HFF-Myc (cell line): Measurements from ENCODE around the gene WDR91.

Experiments
- DNase-seq: peaks from one replicate; pipeline ENCODE4 v3.0.0-alpha.2; 2011; ENCODE audit warnings: low read depth; ENCODE audit errors: extremely low read depth
- H3K4me3 ChIP-seq: replicated peaks from 2 replicates; pipeline ENCODE4 v1.5.1; 2011; ENCODE audit warnings: low read depth, mild to moderate bottlenecking, control low read depth, low read length
- TF ChIP-seq, protein P1 (sequence below): IDR thresholded peaks from 2 replicates; pipeline ENCODE4 v1.5.1; 2012; ENCODE audit warnings: mild to moderate bottlenecking, low read depth, low read length, control low read depth; ENCODE audit errors: missing control alignments

The WDR91 gene

DNA sequence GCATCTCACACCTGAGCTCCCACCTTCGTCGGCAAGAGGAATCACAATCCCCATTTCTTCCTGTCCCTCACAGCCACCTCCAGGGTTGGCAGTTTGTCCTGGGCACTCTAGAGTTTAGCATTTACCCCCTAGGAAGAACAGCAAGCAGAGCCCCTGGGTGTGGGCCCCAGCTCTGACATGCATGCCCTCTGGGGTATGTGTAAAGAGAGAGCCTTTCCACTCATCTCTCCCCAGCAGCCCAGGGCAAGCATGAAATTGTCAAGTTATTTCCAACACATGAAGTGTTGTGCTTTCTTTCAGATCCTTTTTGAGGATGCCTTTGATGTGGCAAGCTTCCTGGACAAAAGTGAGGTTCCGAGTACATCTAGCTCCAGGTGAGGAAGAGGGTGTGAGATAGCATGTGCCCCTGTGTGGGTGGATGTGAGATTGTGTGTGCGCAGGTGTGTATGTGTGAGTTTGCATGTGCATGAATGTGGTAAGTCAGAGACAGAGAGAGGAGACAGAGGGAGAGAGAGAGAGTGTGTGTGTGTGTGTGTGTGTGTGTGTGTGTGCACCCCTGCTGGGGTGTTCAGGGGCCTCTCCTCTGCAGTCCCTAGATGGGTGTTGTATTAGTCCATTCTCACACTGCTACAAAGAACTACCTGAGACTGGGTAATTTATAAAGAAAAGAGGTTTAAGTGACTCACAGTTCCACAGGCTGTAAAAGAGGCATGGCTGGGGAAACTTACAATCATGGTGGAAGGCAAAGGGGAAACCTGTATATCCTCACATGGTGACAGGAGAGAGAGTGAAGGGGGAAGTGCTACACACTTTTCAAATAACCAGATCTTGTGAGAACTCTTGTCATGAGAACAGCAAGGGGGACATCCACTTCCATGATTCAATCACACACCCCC is 40.4 kb upstream of the WDR91 start:
- TF ChIP-seq, protein P1, sequence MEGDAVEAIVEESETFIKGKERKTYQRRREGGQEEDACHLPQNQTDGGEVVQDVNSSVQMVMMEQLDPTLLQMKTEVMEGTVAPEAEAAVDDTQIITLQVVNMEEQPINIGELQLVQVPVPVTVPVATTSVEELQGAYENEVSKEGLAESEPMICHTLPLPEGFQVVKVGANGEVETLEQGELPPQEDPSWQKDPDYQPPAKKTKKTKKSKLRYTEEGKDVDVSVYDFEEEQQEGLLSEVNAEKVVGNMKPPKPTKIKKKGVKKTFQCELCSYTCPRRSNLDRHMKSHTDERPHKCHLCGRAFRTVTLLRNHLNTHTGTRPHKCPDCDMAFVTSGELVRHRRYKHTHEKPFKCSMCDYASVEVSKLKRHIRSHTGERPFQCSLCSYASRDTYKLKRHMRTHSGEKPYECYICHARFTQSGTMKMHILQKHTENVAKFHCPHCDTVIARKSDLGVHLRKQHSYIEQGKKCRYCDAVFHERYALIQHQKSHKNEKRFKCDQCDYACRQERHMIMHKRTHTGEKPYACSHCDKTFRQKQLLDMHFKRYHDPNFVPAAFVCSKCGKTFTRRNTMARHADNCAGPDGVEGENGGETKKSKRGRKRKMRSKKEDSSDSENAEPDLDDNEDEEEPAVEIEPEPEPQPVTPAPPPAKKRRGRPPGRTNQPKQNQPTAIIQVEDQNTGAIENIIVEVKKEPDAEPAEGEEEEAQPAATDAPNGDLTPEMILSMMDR = no peak
- DNase-seq = no peak
- H3K4me3 ChIP-seq = no peak overlapping the region

DNA sequence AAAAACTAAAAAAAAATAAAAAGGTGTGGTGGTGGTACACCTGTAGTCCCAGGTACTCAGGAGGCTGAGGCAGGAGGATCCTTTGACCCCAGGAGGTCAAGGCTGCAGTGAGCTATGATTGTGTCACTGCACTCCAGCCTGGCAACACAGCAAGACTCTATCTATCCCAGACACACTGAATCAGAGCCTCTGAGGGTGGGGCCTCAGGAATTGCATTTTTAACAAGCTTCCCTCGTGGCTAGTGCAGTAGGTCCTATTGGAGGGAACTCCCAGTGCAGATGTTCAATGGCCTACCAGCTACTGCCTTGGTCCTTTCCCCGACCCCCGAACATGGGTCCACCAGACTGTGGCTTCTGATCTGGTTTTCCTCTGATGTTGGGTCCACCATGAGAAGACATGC is 37.2 kb upstream of the WDR91 start:
- no peak overlapping the region for H3K4me3 ChIP-seq
- DNase-seq = no peak
- TF ChIP-seq, protein P1 = no peak

DNA sequence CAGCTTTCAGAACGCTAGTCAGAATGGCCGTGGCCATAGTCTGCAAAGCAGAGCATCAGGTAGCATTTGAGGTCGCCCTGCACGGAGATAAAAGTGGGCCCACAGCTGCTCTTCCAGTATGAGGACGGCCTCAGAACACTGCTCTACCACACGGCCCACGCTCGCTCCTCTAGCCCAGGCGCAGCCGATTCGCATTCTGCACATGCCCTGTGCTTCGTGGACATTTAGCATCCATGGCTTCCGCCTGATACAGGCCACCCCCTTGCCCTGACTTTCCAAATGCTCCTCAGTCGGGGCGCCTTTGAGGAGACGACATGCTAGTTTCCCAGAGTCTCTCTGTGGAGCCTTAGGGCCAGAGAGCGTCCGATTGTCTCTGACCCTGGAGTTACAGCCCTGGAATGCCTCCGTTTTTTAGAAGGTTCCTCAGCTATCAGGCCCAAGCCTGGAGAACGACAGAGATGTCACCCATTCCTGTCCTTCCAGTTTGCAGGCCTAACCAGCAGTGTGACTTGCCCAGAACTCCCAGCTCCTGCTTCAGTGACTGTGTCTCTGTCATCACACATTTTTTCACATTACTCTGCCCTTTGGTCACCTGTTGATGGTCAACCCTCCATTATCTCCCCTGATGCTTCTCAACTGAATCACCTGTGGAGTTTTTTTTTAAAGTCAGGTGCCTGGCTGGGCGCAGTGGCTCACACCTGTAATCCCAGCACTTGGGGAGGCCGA is 36.6 kb upstream of the WDR91 start:
- no peak for DNase-seq
- no peak overlapping the region for H3K4me3 ChIP-seq
- TF ChIP-seq, protein P1 = no peak

DNA sequence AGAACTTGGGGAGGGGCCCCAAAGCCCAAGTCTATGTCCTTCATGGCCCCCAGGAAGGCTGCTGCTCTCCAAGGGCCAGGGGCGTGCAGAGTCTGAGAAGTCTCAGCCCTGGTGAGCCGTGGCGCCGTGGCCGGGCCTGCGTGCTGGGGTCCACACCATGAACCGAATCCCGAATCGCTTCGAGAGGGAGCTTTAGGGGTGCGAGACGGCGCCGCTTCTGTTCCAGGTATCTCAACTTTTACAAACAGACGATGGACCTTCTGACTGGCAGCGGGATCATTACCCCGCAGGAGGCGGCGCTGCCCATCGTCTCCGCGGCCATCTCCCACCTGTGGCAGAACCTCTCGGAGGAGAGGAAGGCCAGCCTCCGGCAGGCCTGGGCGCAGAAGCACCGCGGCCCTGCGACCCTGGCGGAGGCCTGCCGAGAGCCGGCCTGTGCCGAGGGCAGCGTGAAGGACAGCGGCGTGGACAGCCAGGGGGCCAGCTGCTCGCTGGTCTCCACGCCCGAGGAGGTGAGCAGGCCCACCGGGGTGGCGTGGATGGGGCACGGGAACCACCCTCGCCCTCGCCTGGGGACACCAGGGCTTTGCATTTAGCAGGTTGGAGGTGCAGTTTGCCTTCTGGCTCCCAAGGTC is 35.0 kb upstream of the WDR91 start:
- DNase-seq = no peak
- no peak overlapping the region for H3K4me3 ChIP-seq
- TF ChIP-seq, protein P1 = no peak

DNA sequence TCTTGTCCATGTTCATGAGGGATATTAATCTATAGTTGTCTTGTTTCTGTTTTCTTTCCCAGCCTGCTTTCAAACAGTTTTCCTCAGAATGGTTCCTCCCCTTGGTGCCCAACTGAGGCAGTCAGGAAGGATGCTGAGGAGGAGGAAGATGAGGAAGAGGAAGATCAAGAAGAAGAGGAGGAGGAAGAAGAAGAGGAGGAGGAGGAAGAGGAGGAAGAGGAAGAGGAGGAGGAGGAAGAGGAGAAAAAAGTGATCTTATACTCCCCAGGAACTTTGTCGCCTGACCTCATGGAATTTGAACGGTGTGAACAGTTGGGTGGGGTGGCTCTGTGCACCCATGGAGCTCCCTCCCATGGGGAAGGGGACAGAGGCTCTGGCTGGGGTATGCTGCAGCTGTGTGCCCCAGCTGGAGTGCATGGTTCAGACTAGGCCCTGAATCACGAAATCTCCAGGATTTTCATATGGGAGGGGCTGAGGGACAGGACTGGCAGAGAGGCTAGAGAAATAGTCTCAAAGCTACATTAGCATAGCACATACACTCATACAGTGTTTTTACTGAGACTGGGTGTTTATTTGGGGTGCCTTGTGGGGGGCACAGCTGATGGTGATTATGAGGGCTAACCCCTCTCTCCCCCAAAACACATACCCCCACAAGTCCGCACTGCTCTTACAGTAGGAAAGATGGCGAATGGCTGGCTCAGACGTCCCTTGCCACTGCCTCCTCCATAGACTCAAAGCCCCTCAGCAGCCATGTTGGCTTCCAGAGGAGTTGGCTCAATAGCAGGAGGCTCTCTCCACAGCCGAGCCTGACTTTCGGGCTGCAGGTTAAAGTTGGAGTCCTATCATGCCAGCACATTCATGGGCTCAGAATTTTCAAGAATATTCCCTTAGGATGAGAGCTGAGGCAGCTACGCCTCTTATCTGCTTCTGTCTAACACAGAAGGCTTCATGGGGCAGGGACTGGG is 34.2 kb upstream of the WDR91 start:
- no peak overlapping the region for H3K4me3 ChIP-seq
- no peak for DNase-seq
- TF ChIP-seq, protein P1 = no peak
